IMR-90 (cell line): ENCODE data around the gene PHGDH. TPM values are rescaled to one million over a fixed set of nuclear protein-coding genes. Genes with fewer than 3 reads are reported as not detected.
A peak's percentile ranks its signal among the peaks of the same experiment; 100 is the strongest.

ENCODE experiments used
- ATAC-seq: fragments of 200-7000 bp; cut with Tn5 transposase; 2 replicates; pipeline ENCODE4 v1.9.1; 2020; ENCODE audit warnings: low read depth, mild to moderate bottlenecking, moderate library complexity
- BruUV-seq: library from RNA; stranded (reverse); fragments of 400-500 nt; replicated peaks from 2 replicates; lab custom pipeline; 2021; lab: Mats Ljungman, UMichigan
- CTCF ChIA-PET: fragments of 300-600 bp; formaldehyde crosslinking; extraction: SDS; loops from one replicate; lab custom pipeline; 2021; ENCODE audit warnings: antibody characterized with exemption; lab: Yijun Ruan, JAX
- POLR2A ChIA-PET: fragments of 300-600 bp; sonication (Branson Sonifier 250); formaldehyde crosslinking; loops from one replicate; lab custom pipeline; 2022; ENCODE audit warnings: antibody characterized with exemption; ENCODE audit not compliant: unreplicated experiment; lab: Charles Lee
- DNase-seq: peaks from one replicate; pipeline ENCODE4 v3.0.0; 2013
- H2AFZ ChIP-seq: replicated peaks from 2 replicates; pipeline ENCODE3; 2013; ENCODE audit warnings: low read length, mild to moderate bottlenecking; ENCODE audit not compliant: poor library complexity
- H2AK5ac ChIP-seq: 2 replicates; pipeline ENCODE4 v1.6.1; 2013; ENCODE audit warnings: low read depth, low read length, inconsistent platforms
- H2AK9ac ChIP-seq: replicated peaks from 2 replicates; pipeline ENCODE3; 2013; ENCODE audit warnings: mild to moderate bottlenecking, low read depth, low read length, moderate library complexity; ENCODE audit not compliant: poor library complexity
- H2BK120ac ChIP-seq: 2 replicates; pipeline ENCODE4 v1.6.1; 2013; ENCODE audit warnings: low read depth, low read length, inconsistent platforms
- H2BK15ac ChIP-seq: 3 replicates; pipeline ENCODE4 v1.6.1; 2013; ENCODE audit warnings: low read depth, low read length, inconsistent platforms
- H2BK20ac ChIP-seq: 2 replicates; pipeline ENCODE4 v1.6.1; 2013; ENCODE audit warnings: low read depth, mild to moderate bottlenecking, inconsistent platforms, low read length, moderate library complexity
- H2BK5ac ChIP-seq: 2 replicates; pipeline ENCODE4 v1.6.1; 2013; ENCODE audit warnings: mild to moderate bottlenecking, low read depth, low read length, inconsistent platforms; ENCODE audit not compliant: poor library complexity, severe bottlenecking
- H3K14ac ChIP-seq: replicated peaks from 2 replicates; pipeline ENCODE4 v1.6.1; 2013; ENCODE audit warnings: low read depth, low read length, inconsistent platforms
- H3K18ac ChIP-seq: 2 replicates; pipeline ENCODE4 v1.6.1; 2013; ENCODE audit warnings: low read depth, low read length, control low read depth
- H3K23ac ChIP-seq: 2 replicates; pipeline ENCODE4 v1.6.1; 2013; ENCODE audit warnings: low read depth, low read length, inconsistent platforms
- H3K27ac ChIP-seq: 2 replicates; pipeline ENCODE4 v1.5.1; 2013; ENCODE audit warnings: mild to moderate bottlenecking, control low read depth, low read length; ENCODE audit not compliant: insufficient read depth
- H3K27me3 ChIP-seq: 2 replicates; pipeline ENCODE4 v1.6.1; 2013; ENCODE audit warnings: low read length; ENCODE audit not compliant: control insufficient read depth, insufficient read depth
- H3K36me3 ChIP-seq: 2 replicates; pipeline ENCODE4 v1.6.1; 2013; ENCODE audit warnings: low read length, mixed read lengths; ENCODE audit not compliant: control insufficient read depth, insufficient read depth
- H3K4ac ChIP-seq: 2 replicates; pipeline ENCODE4 v1.6.1; 2013; ENCODE audit warnings: low read depth, low read length, inconsistent platforms
- H3K4me1 ChIP-seq: 2 replicates; pipeline ENCODE4 v1.6.1; 2013; ENCODE audit warnings: low read length, mixed read lengths; ENCODE audit not compliant: control insufficient read depth, insufficient read depth
- H3K4me2 ChIP-seq: 2 replicates; pipeline ENCODE4 v1.6.1; 2013; ENCODE audit warnings: low read depth, mild to moderate bottlenecking, control low read depth, low read length, moderate library complexity
- H3K4me3 ChIP-seq: 2 replicates; pipeline ENCODE4 v1.5.1; 2013; ENCODE audit warnings: low read depth, mild to moderate bottlenecking, control low read depth, low read length, moderate library complexity; ENCODE audit not compliant: insufficient read depth
- H3K56ac ChIP-seq: 2 replicates; pipeline ENCODE4 v1.6.1; 2013; ENCODE audit warnings: low read length, inconsistent platforms; ENCODE audit not compliant: insufficient read depth; ENCODE audit errors: extremely low read depth
- H3K79me1 ChIP-seq, 2 experiments: 2 replicates each; pipeline ENCODE4 v1.6.1; 2013; ENCODE audit warnings: low read length in 2 of 2, inconsistent platforms in 1 of 2, low read depth in 1 of 2
- H3K9ac ChIP-seq: 2 replicates; pipeline ENCODE4 v1.6.1; 2013; ENCODE audit warnings: low read depth, low read length, control low read depth
- H3K9me1 ChIP-seq: 2 replicates; pipeline ENCODE4 v1.6.1; 2013; ENCODE audit warnings: low read length, inconsistent platforms; ENCODE audit not compliant: insufficient read depth
- H3K9me3 ChIP-seq: 2 replicates; pipeline ENCODE4 v1.6.1; 2013; ENCODE audit warnings: low read length; ENCODE audit not compliant: control insufficient read depth, insufficient read depth
- H4K20me1 ChIP-seq: 2 replicates; pipeline ENCODE4 v1.6.1; 2013; ENCODE audit warnings: low read length, inconsistent platforms; ENCODE audit not compliant: insufficient read depth
- H4K5ac ChIP-seq: 2 replicates; pipeline ENCODE4 v1.6.1; 2013; ENCODE audit warnings: mild to moderate bottlenecking, low read depth, low read length, control low read depth
- H4K8ac ChIP-seq, 2 experiments: 2 replicates each; pipeline ENCODE4 v1.6.1; 2013; ENCODE audit warnings: low read depth in 2 of 2, low read length in 2 of 2, control low read depth in 1 of 2, inconsistent platforms in 1 of 2
- H4K91ac ChIP-seq: 2 replicates; pipeline ENCODE4 v1.6.1; 2013; ENCODE audit warnings: low read depth, low read length, inconsistent platforms; ENCODE audit not compliant: insufficient read depth
- BHLHE40 ChIP-seq: fragments of 150-350 bp; IDR thresholded peaks from 2 replicates; pipeline ENCODE4 v1.6.1; 2016; ENCODE audit warnings: mild to moderate bottlenecking, low read depth, low read length
- CEBPB ChIP-seq: IDR thresholded peaks from 2 replicates; pipeline ENCODE4 v1.6.1; 2012; ENCODE audit warnings: low read depth, low read length, improper control_type of control experiment
- CHD1 ChIP-seq: IDR thresholded peaks from 2 replicates; pipeline ENCODE4 v1.6.1; 2012; ENCODE audit warnings: low read depth, low read length, improper control_type of control experiment
- FOS ChIP-seq: fragments of 150-350 bp; IDR thresholded peaks from 2 replicates; pipeline ENCODE4 v1.6.1; 2016; ENCODE audit warnings: low read depth, low read length
- MAFK ChIP-seq: IDR thresholded peaks from 2 replicates; pipeline ENCODE4 v1.6.1; 2012; ENCODE audit warnings: low read depth, low read length, improper control_type of control experiment
- MAZ ChIP-seq: IDR thresholded peaks from 2 replicates; pipeline ENCODE4 v1.6.1; 2012; ENCODE audit warnings: low read depth, mild to moderate bottlenecking, low read length, improper control_type of control experiment, moderate library complexity, borderline replicate concordance
- MXI1 ChIP-seq: IDR thresholded peaks from 2 replicates; pipeline ENCODE4 v1.6.1; 2012; ENCODE audit warnings: low read depth, mild to moderate bottlenecking, low read length, moderate library complexity, borderline replicate concordance
- NFE2L2 ChIP-seq: fragments of 150-350 bp; IDR thresholded peaks from 2 replicates; pipeline ENCODE4 v1.6.1; 2016; ENCODE audit warnings: low read depth, mild to moderate bottlenecking, low read length
- POLR2A ChIP-seq: IDR thresholded peaks from 2 replicates; pipeline ENCODE4 v1.6.1; 2012; ENCODE audit warnings: mild to moderate bottlenecking, low read depth, low read length
- RAD21 ChIP-seq: IDR thresholded peaks from 2 replicates; pipeline ENCODE4 v1.6.1; 2012; ENCODE audit warnings: low read length, improper control_type of control experiment
- RCOR1 ChIP-seq: IDR thresholded peaks from 2 replicates; pipeline ENCODE4 v1.6.1; 2012; ENCODE audit warnings: mild to moderate bottlenecking, low read length, improper control_type of control experiment; ENCODE audit not compliant: insufficient replicate concordance
- RFX5 ChIP-seq: IDR thresholded peaks from 2 replicates; pipeline ENCODE4 v1.8.0; 2012; ENCODE audit warnings: low read depth, mild to moderate bottlenecking, low read length, moderate library complexity
- SMC3 ChIP-seq: fragments of 150-350 bp; IDR thresholded peaks from 2 replicates; pipeline ENCODE4 v1.6.1; 2016; ENCODE audit warnings: low read depth, mild to moderate bottlenecking, antibody characterized with exemption, low read length, moderate library complexity
- WGBS, 2 experiments: methylation state at CpG; one replicate each; pipeline versions ENCODE4 v1.1.5 to v1.1.7; 2013; ENCODE audit warnings: missing lambda C conversion rate in 2 of 2; ENCODE audit not compliant: insufficient read length in 1 of 2; ENCODE audit errors: extremely low coverage in 2 of 2; 5-methylcytosine and 5-hydroxymethylcytosine counted together
- dilution Hi-C: fragments of 300-500 bp; cut with HindIII; formaldehyde crosslinking; loops from one replicate; pipeline ENCODE4 v1.14.3; 2018; ENCODE audit warnings: low sequenced_read_pairs; ENCODE audit not compliant: unreplicated experiment
- in situ Hi-C: fragments of 300-500 bp; cut with MboI; formaldehyde crosslinking; loops from 3 replicates; pipeline ENCODE4 v1.14.3; 2019; ENCODE audit warnings: low sequenced_read_pairs, inconsistent platforms, mixed read lengths
- intact Hi-C: fragments of 100-400 bp; cut with micrococcal nuclease; formaldehyde crosslinking; loops from 2 replicates; pipeline ENCODE4 v1.10.0; 2022
- polyA plus RNA-seq, 3 experiments: library from polyadenylated mRNA; depleted of rRNA; stranded (reverse); fragments of >200 nt; gene quantifications; 2 replicates each; pipeline ENCODE4 v1.2.3, GENCODE V29; 2012; ENCODE audit warnings: low replicate concordance in 1 of 3
- total RNA-seq: library from RNA; depleted of rRNA; stranded (reverse); fragments of >200 nt; gene quantifications from 2 replicates; pipeline ENCODE4 v1.2.3, GENCODE V29; 2012
- TF ChIP-seq, protein P1 (sequence below): fragments of 150-350 bp; IDR thresholded peaks from 2 replicates; pipeline ENCODE4 v1.6.1; 2016; ENCODE audit warnings: low read depth, mild to moderate bottlenecking, low read length, moderate library complexity, borderline replicate concordance
- TF ChIP-seq, protein P2 (sequence below): conservative IDR thresholded peaks from 2 replicates; pipeline ENCODE4 v1.5.1; 2012; ENCODE audit warnings: mild to moderate bottlenecking, low read depth, low read length, improper control_type of control experiment

Gene PHGDH
- total and polyA plus RNA-seq, 2 of the 4 experiments (the other 2 are of a cell fraction), result 87.9 to 331 TPM

DNA sequence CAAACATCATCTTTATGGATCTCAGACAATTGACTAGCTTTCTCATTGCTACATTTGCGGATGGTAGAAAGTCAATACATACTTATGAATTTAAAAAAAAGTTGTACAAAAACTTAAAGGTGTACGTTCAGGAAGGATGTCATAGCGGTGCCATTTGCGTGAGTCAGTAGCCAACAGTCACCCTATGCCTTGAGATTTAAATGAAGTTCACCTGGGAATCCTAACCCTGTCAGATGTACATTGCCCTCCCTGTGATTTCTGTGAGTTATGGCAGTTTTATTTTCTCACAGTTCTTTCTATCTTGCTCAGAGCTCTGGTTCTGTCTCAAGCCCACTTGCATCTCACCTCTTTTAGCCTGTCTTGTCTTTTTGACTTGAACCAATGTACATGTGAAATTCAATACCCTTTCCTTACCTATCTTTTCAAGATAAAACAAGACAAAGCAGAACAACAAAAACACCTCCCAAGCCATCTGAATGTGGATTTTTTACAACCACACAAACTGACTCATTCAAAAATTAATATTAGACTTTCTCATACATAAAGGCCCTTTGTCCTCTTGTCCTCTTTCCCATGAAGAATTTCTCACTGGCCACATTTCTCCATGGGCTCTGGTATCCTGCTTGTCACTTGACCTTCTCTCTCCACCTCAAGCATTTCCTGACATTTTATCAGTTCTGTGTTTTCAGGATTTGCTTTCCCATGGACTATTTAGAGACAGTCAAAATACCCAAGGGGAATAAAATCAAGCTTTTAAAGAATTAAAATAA, 38.4 kb upstream of the PHGDH start:
- no peaks in the 10 kb centered on the region for H3K9me3 ChIP-seq
- H3K9me1 ChIP-seq, result no peaks in the 10 kb centered on the region
- no TSS peak for BruUV-seq
- no peak overlapping the region for H3K18ac ChIP-seq
- H3K4me2 ChIP-seq, result no peak overlapping the region
- peaks cover 10% of the 10 kb centered on the region for H3K27me3 ChIP-seq
- H2AFZ ChIP-seq, result no peak overlapping the region
- no peak overlapping the region for H3K9ac ChIP-seq
- no peak overlapping the region for H2BK15ac ChIP-seq
- H3K4me1 ChIP-seq, result no peaks in the 10 kb centered on the region
- H3K23ac ChIP-seq, result no peak overlapping the region
- H3K4ac ChIP-seq, result no peak overlapping the region
- H3K4me3 ChIP-seq, result no peak overlapping the region
- no peak overlapping the region for H4K8ac ChIP-seq
- no peak overlapping the region for H2AK9ac ChIP-seq
- H2BK20ac ChIP-seq, result no peak overlapping the region
- DNase-seq (peak; percentile 33), ATAC-seq (no peak)
- no peak overlapping the region for H2BK5ac ChIP-seq
- H3K14ac ChIP-seq, result no peak overlapping the region
- no peak overlapping the region for H3K56ac ChIP-seq
- H2BK120ac ChIP-seq, result no peak overlapping the region
- H2AK5ac ChIP-seq, result no peak overlapping the region
- no peaks in the 10 kb centered on the region for H3K36me3 ChIP-seq
- ChIA-PET CTCF (interaction anchor here (1.6 to 3.2 kb wide), 4 partner anchors 9 to 62 kb away, joined by 5 to 17 read pairs (median 12); no protein-coding TSS in a partner anchor), POLR2A (no interaction called here)
- in situ Hi-C loops, result loop anchor here (25.0 kb wide), 1 partner anchor 386 kb away; no protein-coding TSS in a partner anchor
- no peak overlapping the region for H3K27ac ChIP-seq
- WGBS, 2 experiments, result no CpG with 5 or more reads among the region's 4 CpGs
- intact Hi-C loops, result loop anchor here (2.0 kb wide), 1 partner anchor 15 kb away; no protein-coding TSS in a partner anchor
- H4K5ac ChIP-seq, result no peak overlapping the region
- H4K91ac ChIP-seq, result no peak overlapping the region
- dilution Hi-C loops, result no loop called here
- no peaks in the 10 kb centered on the region for H3K79me1 ChIP-seq
- H4K20me1 ChIP-seq, result no peaks in the 10 kb centered on the region
- TF ChIP-seq FOS (no peak), RCOR1 (no peak), RFX5 (no peak), BHLHE40 (no peak), NFE2L2 (no peak), MAZ (no peak), MXI1 (no peak), POLR2A (no peak), RAD21 (no peak), CEBPB (no peak), CHD1 (no peak), MAFK (no peak), SMC3 (no peak)
- TF ChIP-seq, protein P1, sequence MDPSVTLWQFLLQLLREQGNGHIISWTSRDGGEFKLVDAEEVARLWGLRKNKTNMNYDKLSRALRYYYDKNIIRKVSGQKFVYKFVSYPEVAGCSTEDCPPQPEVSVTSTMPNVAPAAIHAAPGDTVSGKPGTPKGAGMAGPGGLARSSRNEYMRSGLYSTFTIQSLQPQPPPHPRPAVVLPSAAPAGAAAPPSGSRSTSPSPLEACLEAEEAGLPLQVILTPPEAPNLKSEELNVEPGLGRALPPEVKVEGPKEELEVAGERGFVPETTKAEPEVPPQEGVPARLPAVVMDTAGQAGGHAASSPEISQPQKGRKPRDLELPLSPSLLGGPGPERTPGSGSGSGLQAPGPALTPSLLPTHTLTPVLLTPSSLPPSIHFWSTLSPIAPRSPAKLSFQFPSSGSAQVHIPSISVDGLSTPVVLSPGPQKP, result no peak
- TF ChIP-seq, protein P2, sequence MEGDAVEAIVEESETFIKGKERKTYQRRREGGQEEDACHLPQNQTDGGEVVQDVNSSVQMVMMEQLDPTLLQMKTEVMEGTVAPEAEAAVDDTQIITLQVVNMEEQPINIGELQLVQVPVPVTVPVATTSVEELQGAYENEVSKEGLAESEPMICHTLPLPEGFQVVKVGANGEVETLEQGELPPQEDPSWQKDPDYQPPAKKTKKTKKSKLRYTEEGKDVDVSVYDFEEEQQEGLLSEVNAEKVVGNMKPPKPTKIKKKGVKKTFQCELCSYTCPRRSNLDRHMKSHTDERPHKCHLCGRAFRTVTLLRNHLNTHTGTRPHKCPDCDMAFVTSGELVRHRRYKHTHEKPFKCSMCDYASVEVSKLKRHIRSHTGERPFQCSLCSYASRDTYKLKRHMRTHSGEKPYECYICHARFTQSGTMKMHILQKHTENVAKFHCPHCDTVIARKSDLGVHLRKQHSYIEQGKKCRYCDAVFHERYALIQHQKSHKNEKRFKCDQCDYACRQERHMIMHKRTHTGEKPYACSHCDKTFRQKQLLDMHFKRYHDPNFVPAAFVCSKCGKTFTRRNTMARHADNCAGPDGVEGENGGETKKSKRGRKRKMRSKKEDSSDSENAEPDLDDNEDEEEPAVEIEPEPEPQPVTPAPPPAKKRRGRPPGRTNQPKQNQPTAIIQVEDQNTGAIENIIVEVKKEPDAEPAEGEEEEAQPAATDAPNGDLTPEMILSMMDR, result no peak
